Esophagus mucosa (tissue), 1 donor: Measurements from ENCODE around the gene ERCC4. TPM values are rescaled to one million over a fixed set of nuclear protein-coding genes. Genes with fewer than 3 reads are reported as not detected.

ENCODE experiments used
- ATAC-seq: fragments of 200-7000 bp; cut with Tn5 transposase; one replicate; pipeline ENCODE4 v1.9.1; 2020
- total RNA-seq: library from RNA; stranded (reverse); gene quantifications from one replicate; pipeline ENCODE4 v1.2.4, GENCODE V29; 2023
- donor health status: DM: yes; HTN: yes; CAD: no.

ERCC4 gene
- total RNA-seq, 1 donor from 2014 or later = 5.3 TPM

GRCh38 chr16:13911871-13912270 lies 8.1 kb upstream of the ERCC4 start:
- ATAC-seq = no peak

DNA sequence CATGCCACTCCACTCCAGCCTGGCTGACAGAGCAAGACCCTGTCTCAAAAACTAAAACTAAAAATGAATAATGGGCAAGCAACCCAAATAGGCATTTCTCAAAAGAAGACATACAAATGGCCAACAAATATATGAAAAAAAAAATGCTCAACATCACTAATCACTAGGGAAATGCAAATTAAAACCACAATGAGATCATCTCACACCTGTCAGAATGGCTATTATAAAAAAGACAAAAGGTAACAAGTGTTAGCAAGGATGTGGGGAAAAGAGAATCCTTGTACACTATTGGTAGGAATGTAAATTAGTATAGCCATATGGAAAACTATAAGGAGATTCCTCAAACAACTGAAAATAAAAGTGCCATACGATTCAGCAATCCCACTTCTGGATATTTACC lies 7.1 kb upstream of the ERCC4 start:
- ATAC-seq = no peak

GRCh38 chr16:13913374-13914292 lies 6.3 kb upstream of the ERCC4 start:
- ATAC-seq = peak; percentile 59

DNA sequence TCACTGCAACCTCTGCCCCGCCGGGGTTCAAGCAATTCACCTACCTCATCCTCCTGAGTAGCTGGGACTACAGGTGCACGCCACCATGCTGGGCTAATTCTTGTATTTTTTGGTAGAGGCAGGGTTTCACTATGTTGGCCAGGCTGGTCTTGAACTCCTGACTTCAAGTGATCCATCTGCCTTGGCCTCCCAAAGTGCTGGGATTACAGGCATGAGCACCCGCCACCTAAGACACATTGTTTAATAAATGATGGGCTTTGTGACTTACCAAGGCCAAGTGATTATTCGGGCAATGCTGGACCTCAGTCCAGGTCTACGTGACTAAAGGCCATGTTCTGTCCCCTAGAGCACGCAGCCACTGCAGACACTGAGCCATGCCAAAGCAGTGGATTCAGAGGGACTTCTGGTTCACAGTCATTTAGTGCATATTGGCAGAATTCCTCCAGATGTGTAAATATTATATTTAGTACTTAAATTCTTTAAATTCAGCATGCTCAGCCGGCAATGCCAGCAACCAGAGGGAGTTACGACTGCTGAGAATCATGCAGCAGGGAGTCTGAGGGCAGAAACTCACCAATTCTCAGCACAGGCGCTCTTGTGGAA lies 4.8 kb upstream of the ERCC4 start:
- no peak for ATAC-seq

- peak; percentile 10 for ATAC-seq
Observed at GRCh38 chr16:13919330-13919682, 648 bp upstream of the ERCC4 start.

- no peak for ATAC-seq
Observed at GRCh38 chr16:13920510-13920818, 510 bp downstream of the ERCC4 start.

DNA sequence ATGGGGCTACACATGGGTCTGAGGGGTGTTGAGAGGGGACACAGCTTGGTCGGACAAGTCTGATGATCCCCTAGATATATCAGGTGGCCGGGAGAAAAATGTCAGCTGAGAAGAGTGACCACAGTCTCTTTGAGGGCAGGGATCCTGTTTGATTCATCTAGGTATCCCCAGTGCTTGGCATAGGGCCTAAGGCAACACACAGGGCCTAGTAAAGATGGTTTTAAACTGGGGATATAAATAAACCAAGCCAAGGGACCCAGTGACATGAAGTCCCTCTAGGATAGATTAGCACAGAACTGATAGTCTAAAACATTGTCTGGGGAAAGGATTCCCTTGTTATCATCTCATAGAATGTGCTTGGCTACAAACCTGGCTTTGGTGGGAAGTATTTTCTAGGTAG lies 1.4 kb downstream of the ERCC4 start:
- ATAC-seq = no peak

DNA sequence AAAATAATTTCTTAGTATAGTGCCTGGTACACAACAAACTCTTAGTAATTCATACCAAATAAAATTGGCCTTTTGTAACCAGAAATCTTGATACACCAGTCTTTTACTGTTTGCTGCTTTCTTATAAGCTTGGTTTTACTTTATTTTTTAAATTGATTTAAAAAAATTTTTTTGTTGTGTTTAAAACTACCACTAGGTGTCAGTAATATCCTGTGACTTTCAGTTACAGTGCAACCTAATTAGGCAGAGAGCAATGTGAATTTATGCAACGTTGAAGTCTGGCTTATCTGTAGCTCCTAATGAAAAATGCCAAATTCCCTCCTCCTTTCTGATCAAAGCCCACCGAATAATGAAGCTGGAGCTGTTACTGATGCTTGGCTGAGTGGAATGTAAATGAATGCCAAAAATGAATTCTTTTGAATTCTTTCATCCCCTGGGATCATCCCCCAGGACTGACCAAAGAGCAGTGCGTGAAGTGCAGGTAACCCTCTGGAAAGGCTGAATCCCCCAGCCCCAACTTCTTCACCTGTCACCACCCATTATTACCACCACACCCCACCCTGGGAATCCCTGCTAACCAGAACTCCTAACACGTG lies 3.8 kb downstream of the ERCC4 start:
- ATAC-seq = no peak

GRCh38 chr16:13926464-13926863 lies 6.5 kb downstream of the ERCC4 start:
- no peak for ATAC-seq

DNA sequence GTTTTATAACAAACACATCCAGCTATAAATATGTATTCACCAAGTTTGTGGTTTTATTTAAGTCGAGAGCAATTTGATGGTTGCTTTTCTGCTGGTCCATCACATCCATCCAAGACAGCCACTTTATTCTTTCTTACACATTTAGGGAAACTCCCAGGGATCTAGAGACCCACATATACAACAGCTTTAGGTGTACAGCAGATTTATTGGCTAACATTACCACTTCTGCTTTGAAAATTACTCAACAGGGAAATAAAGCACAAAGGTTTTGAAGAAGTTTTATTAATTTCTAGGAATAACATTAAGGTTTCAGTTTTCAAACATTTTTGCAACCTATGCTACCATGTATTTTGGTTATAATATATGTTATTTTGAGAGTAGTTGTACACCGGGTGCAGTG lies 6.9 kb downstream of the ERCC4 start:
- ATAC-seq = no peak

DNA sequence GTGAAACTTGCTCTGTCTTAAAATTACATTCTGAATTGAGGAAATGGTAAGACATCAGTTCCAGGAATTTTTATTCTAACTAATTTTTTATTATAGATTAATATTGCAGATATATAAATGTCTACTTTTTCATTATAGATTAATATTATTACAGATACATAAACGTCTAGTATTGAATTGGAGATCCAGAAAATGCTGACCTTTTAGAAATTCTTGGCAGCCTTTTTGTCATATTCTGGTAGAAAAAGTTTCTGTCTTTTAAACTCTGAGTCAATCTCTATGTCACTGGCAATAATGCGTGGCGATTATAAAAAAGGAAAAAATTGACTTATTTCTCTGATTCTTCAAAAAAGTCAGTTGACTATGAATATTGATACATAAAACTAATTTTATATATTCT lies 8.7 kb downstream of the ERCC4 start:
- no peak for ATAC-seq

- ATAC-seq = no peak
Observed at GRCh38 chr16:13931845-13932244, 11.9 kb downstream of the ERCC4 start.

- no peak for ATAC-seq
Observed at GRCh38 chr16:13935408-13935807, 15.5 kb downstream of the ERCC4 start.

- no peak for ATAC-seq
Observed at GRCh38 chr16:13936155-13936554, 16.2 kb downstream of the ERCC4 start.

GRCh38 chr16:13936596-13937081 lies 16.7 kb downstream of the ERCC4 start:
- peak; percentile 50 for ATAC-seq

DNA sequence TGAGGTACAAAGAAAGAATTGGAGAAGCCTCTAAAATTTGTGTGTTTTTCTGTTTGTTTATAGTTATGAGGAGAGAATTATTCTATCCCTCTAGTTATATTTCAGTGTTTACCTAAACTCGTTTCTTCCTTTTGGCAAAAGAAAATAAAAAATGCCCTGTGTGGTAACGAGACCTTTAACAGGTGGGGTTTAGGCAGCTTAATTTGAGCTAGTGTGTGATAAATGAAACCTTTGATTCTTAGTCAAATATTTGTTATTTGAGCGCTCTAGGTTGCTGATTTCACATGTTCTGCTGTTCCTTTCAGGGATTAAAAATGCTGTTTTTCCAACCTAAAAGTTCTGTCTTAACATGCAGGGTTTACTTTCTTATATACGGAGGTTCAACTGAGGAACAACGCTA lies 17.5 kb downstream of the ERCC4 start:
- no peak for ATAC-seq

DNA sequence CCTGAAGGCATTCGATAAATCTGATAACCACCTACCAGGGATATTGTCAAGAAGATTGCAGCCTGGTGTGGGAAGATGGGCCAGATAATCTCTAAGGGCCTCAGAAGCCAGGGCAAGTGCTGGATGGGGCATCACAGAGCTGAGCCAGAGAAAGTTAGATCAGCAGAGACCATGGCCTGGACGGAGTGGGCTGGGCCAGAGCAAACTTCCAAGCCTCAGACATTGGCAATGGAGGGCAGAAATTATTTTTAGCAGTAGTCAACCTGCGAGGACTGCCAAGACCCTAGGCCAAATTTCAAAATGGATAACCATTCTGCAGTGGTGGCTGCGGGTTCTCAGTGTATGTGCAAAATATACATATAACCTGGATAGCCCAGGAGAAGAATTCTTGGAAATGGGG lies 18.5 kb downstream of the ERCC4 start:
- no peak for ATAC-seq

- ATAC-seq = peak; percentile 76
Observed at GRCh38 chr16:13939821-13940220, 19.9 kb downstream of the ERCC4 start.

GRCh38 chr16:13940397-13940933 lies 20.5 kb downstream of the ERCC4 start:
- no peak for ATAC-seq

GRCh38 chr16:13944816-13945215 lies 24.9 kb downstream of the ERCC4 start:
- ATAC-seq = no peak

DNA sequence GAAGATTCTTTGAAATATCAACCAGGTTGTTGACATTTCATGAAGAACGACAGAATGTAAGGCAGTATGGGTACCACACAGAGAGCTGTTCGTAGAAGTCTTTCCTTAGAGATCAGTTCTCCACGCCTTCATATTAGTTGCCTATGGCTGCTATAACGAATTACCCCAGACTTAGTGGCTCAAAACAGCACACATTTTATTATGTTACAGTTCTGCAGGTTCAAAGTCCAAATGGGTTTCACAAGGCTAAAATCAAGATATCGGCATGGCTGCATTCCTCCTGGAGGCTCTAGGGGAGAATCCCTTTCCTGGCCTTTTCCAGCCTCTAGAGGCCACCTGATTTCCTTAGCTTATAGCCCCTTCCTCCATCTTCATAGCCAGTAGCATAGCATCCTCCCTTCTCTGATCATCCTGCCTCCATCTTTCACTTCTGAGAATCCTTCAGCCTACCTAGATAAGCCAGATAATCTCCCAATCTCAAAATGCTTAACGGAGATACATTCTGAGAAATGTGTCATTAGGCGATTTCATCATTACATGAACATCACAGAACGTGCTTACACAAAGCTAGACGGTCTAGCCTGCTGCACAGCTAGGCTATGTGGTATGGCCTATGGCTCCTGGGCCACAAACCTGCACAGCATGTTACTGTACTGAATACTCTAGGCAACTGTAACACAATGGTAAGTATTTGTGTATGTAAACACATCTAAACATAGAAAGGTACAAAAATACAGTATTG lies 26.0 kb downstream of the ERCC4 start:
- ATAC-seq = no peak

DNA sequence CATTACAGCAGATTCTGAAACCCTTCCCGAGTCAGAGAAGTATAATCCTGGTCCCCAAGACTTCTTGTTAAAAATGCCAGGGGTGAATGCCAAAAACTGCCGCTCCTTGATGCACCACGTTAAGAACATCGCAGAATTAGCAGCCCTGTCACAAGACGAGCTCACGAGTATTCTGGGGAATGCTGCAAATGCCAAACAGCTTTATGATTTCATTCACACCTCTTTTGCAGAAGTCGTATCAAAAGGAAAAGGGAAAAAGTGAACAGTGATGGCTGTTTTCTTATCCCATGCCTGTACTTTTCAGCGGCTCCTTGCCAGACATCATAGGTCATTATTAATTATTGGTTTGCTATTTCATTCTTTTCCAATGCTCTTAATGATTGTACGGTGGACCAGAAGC lies 28.1 kb downstream of the ERCC4 start:
- ATAC-seq = no peak
